IPS-NIHi7 (cell line): ENCODE data around the gene SMARCA2.

Experiments used
- DNase-seq: peaks from one replicate; pipeline ENCODE4 v3.0.0; 2012; ENCODE audit warnings: mixed read lengths; ENCODE audit errors: extremely low spot score

The SMARCA2 gene

GRCh38 chr9:2087500-2088313 is 72.6 kb downstream of the SMARCA2 start:
- DNase-seq, result peak; percentile 78

GRCh38 chr9:2093920-2094597 is 78.9 kb downstream of the SMARCA2 start:
- peak; percentile 50 for DNase-seq

GRCh38 chr9:2096376-2096970 is 81.3 kb downstream of the SMARCA2 start:
- DNase-seq, result no peak

GRCh38 chr9:2106666-2107065 is 91.5 kb downstream of the SMARCA2 start:
- no peak for DNase-seq

GRCh38 chr9:2107906-2108451 is 92.8 kb downstream of the SMARCA2 start:
- no peak for DNase-seq

- DNase-seq, result no peak
These were observed 94.0 kb downstream of the SMARCA2 start for GRCh38 chr9:2109069-2109650.

GRCh38 chr9:2110036-2110435 is 94.9 kb downstream of the SMARCA2 start:
- no peak for DNase-seq

GRCh38 chr9:2116073-2116472 is 100.9 kb downstream of the SMARCA2 start:
- peak; percentile 73 for DNase-seq

- DNase-seq, result no peak
These were observed 102.4 kb downstream of the SMARCA2 start for GRCh38 chr9:2117527-2117926.

GRCh38 chr9:2119566-2119965 is 104.4 kb downstream of the SMARCA2 start:
- no peak for DNase-seq

GRCh38 chr9:2120926-2121689 is 106.0 kb downstream of the SMARCA2 start:
- DNase-seq, result no peak

- no peak for DNase-seq
These were observed 107.2 kb downstream of the SMARCA2 start for GRCh38 chr9:2122299-2122698.

GRCh38 chr9:2125906-2126305 is 110.8 kb downstream of the SMARCA2 start:
- no peak for DNase-seq

GRCh38 chr9:2126331-2126803 is 111.2 kb downstream of the SMARCA2 start:
- DNase-seq, result no peak

- DNase-seq, result no peak
These were observed 112.3 kb downstream of the SMARCA2 start for GRCh38 chr9:2127486-2127885.

GRCh38 chr9:2128141-2128540 is 113.0 kb downstream of the SMARCA2 start:
- DNase-seq, result no peak

- DNase-seq, result no peak
These were observed 113.5 kb downstream of the SMARCA2 start for GRCh38 chr9:2128618-2129017.

- DNase-seq, result no peak
These were observed 115.8 kb downstream of the SMARCA2 start for GRCh38 chr9:2130941-2131340.

GRCh38 chr9:2132484-2133082 is 117.4 kb downstream of the SMARCA2 start:
- peak; percentile 48 for DNase-seq

- peak; percentile 12 for DNase-seq
These were observed 119.2 kb downstream of the SMARCA2 start for GRCh38 chr9:2134391-2134790.

- DNase-seq, result no peak
These were observed 123.5 kb downstream of the SMARCA2 start for GRCh38 chr9:2138646-2139045.
